Measurements from ENCODE around the gene BACE1.

Gene BACE1

DNA sequence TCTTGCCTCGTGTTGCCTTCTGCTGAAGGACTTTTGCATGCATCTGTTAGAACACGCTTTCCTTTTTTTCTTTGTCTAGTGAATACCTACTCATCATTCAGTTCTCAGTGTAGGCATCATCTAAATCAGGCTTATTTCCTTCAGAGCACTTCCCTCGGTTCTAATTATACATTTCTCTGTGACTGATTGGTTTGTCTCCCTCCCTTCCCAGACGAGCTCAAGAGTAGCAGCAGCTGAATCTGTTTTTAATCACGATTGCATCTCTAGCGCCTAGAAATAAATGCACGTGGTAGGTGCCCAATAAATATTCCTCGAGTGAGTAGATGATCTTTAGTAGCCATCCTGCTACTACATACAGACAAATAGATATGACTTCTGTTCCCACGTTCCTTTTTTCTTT is 17.9 kb upstream of the BACE1 start:
- H3K4ac ChIP-seq (ENCODE audit: low read depth in 1 of 2, low read length in 2 of 2), result no peak overlapping the region
- no peaks in the 10 kb centered on the region for H3K27me3 ChIP-seq (ENCODE audit: control insufficient read depth in 1 of 2, insufficient read depth in 1 of 2, low read length in 2 of 2)
- no peak overlapping the region for H2BK12ac ChIP-seq (ENCODE audit: low read length in 2 of 2)
- no peak overlapping the region for H3K4me3 ChIP-seq (ENCODE audit: insufficient read depth in 1 of 2, low read depth in 1 of 2, low read length in 2 of 2)
- peaks cover 4% of the 10 kb centered on the region for H3K4me1 ChIP-seq (ENCODE audit: control insufficient read depth, insufficient read depth, low read depth, low read length)
- H3K79me1 ChIP-seq (replicated peaks; ENCODE audit: low read length, poor library complexity, severe bottlenecking), result peaks cover 38% of the 10 kb centered on the region
- no peak overlapping the region for H3K27ac ChIP-seq (ENCODE audit: low read length, poor library complexity, severe bottlenecking)
- H4K8ac ChIP-seq (ENCODE audit: low read length), result no peak overlapping the region
- no peak overlapping the region for H2BK120ac ChIP-seq (ENCODE audit: low read depth, low read length)
- peaks cover 26 to 47% of the 10 kb centered on the region in 2 experiments for H3K36me3 ChIP-seq (ENCODE audit: control insufficient read depth in 1 of 2, insufficient read depth in 2 of 2, low read depth in 1 of 2, low read length in 2 of 2)
- H3K9me3 ChIP-seq (ENCODE audit: control insufficient read depth, low read length), result no peaks in the 10 kb centered on the region
- no peak overlapping the region for H3K4me2 ChIP-seq (ENCODE audit: low read length, poor library complexity, severe bottlenecking)
- H4K91ac ChIP-seq (ENCODE audit: low read length), result no peak overlapping the region
- H2AK5ac ChIP-seq (ENCODE audit: low read length, severe bottlenecking), result no peak overlapping the region
- 95% methylated on average over 8 of the region's 9 CpGs for WGBS
- no peak overlapping the region for H2BK5ac ChIP-seq (ENCODE audit: low read depth, low read length, poor library complexity, severe bottlenecking)
- H2BK15ac ChIP-seq (ENCODE audit: low read depth, poor library complexity, severe bottlenecking), result no peak overlapping the region
- no peak overlapping the region for H3K9ac ChIP-seq (ENCODE audit: low read length)
- no peak for DNase-seq
- no peak overlapping the region for H3K18ac ChIP-seq (ENCODE audit: low read depth in 1 of 2, low read length in 2 of 2)
- H2AFZ ChIP-seq (ENCODE audit: low read depth, low read length), result no peak overlapping the region
- H3K23ac ChIP-seq (ENCODE audit: low read length in 2 of 2), result no peak overlapping the region
- H3K14ac ChIP-seq (ENCODE audit: low read length in 2 of 2), result no peak overlapping the region

- Histone ChIP-seq H4K8ac (ENCODE audit: low read length) (no peak overlapping the region), H3K14ac (ENCODE audit: low read length in 2 of 2) (no peak overlapping the region), H3K4ac (ENCODE audit: low read depth in 1 of 2, low read length in 2 of 2) (no peak overlapping the region), H3K4me2 (ENCODE audit: low read length, poor library complexity, severe bottlenecking) (no peak overlapping the region), H3K79me1 (replicated peaks; ENCODE audit: low read length, poor library complexity, severe bottlenecking) (peaks cover 34% of the 10 kb centered on the region), H3K9ac (ENCODE audit: low read length) (no peak overlapping the region), H3K4me3 (ENCODE audit: insufficient read depth in 1 of 2, low read depth in 1 of 2, low read length in 2 of 2) (no peak overlapping the region), H4K91ac (ENCODE audit: low read length) (no peak overlapping the region), H3K27me3 (ENCODE audit: control insufficient read depth in 1 of 2, insufficient read depth in 1 of 2, low read length in 2 of 2) (no peaks in the 10 kb centered on the region), H3K27ac (ENCODE audit: low read length, poor library complexity, severe bottlenecking) (no peak overlapping the region), H2AK5ac (ENCODE audit: low read length, severe bottlenecking) (no peak overlapping the region), H3K18ac (ENCODE audit: low read depth in 1 of 2, low read length in 2 of 2) (no peak overlapping the region), H2BK12ac (ENCODE audit: low read length in 2 of 2) (no peak overlapping the region), H2AFZ (ENCODE audit: low read depth, low read length) (no peak overlapping the region), H3K23ac (ENCODE audit: low read length in 2 of 2) (no peak overlapping the region), H2BK15ac (ENCODE audit: low read depth, poor library complexity, severe bottlenecking) (no peak overlapping the region), H2BK120ac (ENCODE audit: low read depth, low read length) (no peak overlapping the region), H3K4me1 (ENCODE audit: control insufficient read depth, insufficient read depth, low read depth, low read length) (peaks cover 4% of the 10 kb centered on the region), H3K36me3 (ENCODE audit: control insufficient read depth in 1 of 2, insufficient read depth in 2 of 2, low read depth in 1 of 2, low read length in 2 of 2) (peaks cover 22 to 37% of the 10 kb centered on the region in 2 experiments), H3K9me3 (ENCODE audit: control insufficient read depth, low read length) (no peaks in the 10 kb centered on the region), H2BK5ac (ENCODE audit: low read depth, low read length, poor library complexity, severe bottlenecking) (no peak overlapping the region)
- 79% methylated on average over 2 of the region's 2 CpGs for WGBS
- DNase-seq, result no peak
Measured at GRCh38 chr11:117332843-117333242, 16.8 kb upstream of the BACE1 start.

DNA sequence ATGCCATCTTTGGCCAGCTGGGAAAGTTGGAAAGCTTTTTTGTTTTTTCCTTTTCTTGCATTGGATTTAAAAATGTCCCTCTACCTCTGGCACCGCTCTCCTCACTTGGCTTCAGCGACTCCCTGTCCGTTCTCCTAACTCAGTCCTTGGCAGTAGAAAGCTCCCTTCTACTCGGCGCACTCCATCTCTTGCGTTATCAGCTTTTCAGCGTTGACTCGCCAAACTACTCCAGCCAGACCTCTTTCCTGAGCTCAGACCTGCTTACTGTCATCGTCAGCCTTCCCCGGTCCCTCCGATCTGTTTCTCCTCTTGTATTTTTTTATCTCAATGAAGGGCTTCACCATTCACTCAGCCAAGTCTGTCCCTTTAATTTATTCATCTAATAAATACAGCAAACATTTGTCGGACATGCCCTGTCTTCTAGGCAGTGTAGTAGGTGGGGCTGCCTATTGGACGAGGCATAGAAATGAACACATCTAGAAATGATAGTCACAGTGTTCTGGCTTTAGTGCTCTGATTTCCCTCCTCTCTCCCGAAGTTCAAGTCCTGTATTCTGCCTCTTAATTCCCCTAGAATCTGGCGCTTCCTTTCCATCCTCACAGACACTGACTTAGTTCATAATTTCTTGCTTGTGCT is 12.4 kb upstream of the BACE1 start:
- peak overlapping the region; percentile 78 for H3K27ac ChIP-seq (ENCODE audit: low read length, poor library complexity, severe bottlenecking)
- H3K4me1 ChIP-seq (ENCODE audit: control insufficient read depth, insufficient read depth, low read depth, low read length), result peaks cover 4% of the 10 kb centered on the region
- peak overlapping the region in 1 of 2 experiments; percentile 78 for H3K4ac ChIP-seq (ENCODE audit: low read depth in 1 of 2, low read length in 2 of 2)
- no peak overlapping the region for H2BK12ac ChIP-seq (ENCODE audit: low read length in 2 of 2)
- H2AK5ac ChIP-seq (ENCODE audit: low read length, severe bottlenecking), result no peak overlapping the region
- H4K91ac ChIP-seq (ENCODE audit: low read length), result no peak overlapping the region
- peak; percentile 75 for DNase-seq
- no peak overlapping the region for H3K14ac ChIP-seq (ENCODE audit: low read length in 2 of 2)
- H3K9me3 ChIP-seq (ENCODE audit: control insufficient read depth, low read length), result no peaks in the 10 kb centered on the region
- H3K79me1 ChIP-seq (replicated peaks; ENCODE audit: low read length, poor library complexity, severe bottlenecking), result peaks cover 18% of the 10 kb centered on the region
- H3K36me3 ChIP-seq (ENCODE audit: control insufficient read depth in 1 of 2, insufficient read depth in 2 of 2, low read depth in 1 of 2, low read length in 2 of 2), result no peaks in the 10 kb centered on the region
- peak overlapping the region; percentile 68 to 83 for H3K18ac ChIP-seq (ENCODE audit: low read depth in 1 of 2, low read length in 2 of 2)
- no peak overlapping the region for H2BK15ac ChIP-seq (ENCODE audit: low read depth, poor library complexity, severe bottlenecking)
- no peaks in the 10 kb centered on the region for H3K27me3 ChIP-seq (ENCODE audit: control insufficient read depth in 1 of 2, insufficient read depth in 1 of 2, low read length in 2 of 2)
- H2BK120ac ChIP-seq (ENCODE audit: low read depth, low read length), result no peak overlapping the region
- H3K23ac ChIP-seq (ENCODE audit: low read length in 2 of 2), result no peak overlapping the region
- H3K4me2 ChIP-seq (ENCODE audit: low read length, poor library complexity, severe bottlenecking), result peak overlapping the region; percentile 84
- peak overlapping the region; percentile 85 to 86 for H3K4me3 ChIP-seq (ENCODE audit: insufficient read depth in 1 of 2, low read depth in 1 of 2, low read length in 2 of 2)
- peak overlapping the region; percentile 96 for H3K9ac ChIP-seq (ENCODE audit: low read length)
- no peak overlapping the region for H2BK5ac ChIP-seq (ENCODE audit: low read depth, low read length, poor library complexity, severe bottlenecking)
- peak overlapping the region; percentile 80 for H2AFZ ChIP-seq (ENCODE audit: low read depth, low read length)
- H4K8ac ChIP-seq (ENCODE audit: low read length), result no peak overlapping the region
- WGBS, result 13% methylated on average over 15 of the region's 15 CpGs

- H2AFZ ChIP-seq (ENCODE audit: low read depth, low read length), result peak within 1 kb of the TSS; percentile 80
- H2BK15ac ChIP-seq (ENCODE audit: low read depth, poor library complexity, severe bottlenecking), result peak within 1 kb of the TSS; percentile 98
Measured at GRCh38 chr11:117327567-117328374, 11.7 kb upstream of the BACE1 start, which contains the start of gene CEP164. TSS of gene CEP164 (plus strand) at chr11:117327854. CDS start at chr11:117338587, 10,733 bp downstream.

More at GRCh38 chr11:117327567-117328374, 11.7 kb upstream of the BACE1 start, which contains the start of gene CEP164:
- Histone ChIP-seq H2BK120ac (ENCODE audit: low read depth, low read length) (peak within 1 kb of the TSS; percentile 84), H2BK5ac (ENCODE audit: low read depth, low read length, poor library complexity, severe bottlenecking) (peak within 1 kb of the TSS; percentile 61), H3K79me1 (replicated peaks; ENCODE audit: low read length, poor library complexity, severe bottlenecking) (peaks cover 14% of the 10 kb centered on the region), H3K36me3 (ENCODE audit: control insufficient read depth in 1 of 2, insufficient read depth in 2 of 2, low read depth in 1 of 2, low read length in 2 of 2) (no peaks in the 10 kb centered on the region), H3K14ac (ENCODE audit: low read length in 2 of 2) (peak within 1 kb of the TSS in 1 of 2 experiments; percentile 80), H3K4me2 (ENCODE audit: low read length, poor library complexity, severe bottlenecking) (peak within 1 kb of the TSS; percentile 84), H3K4me3 (ENCODE audit: insufficient read depth in 1 of 2, low read depth in 1 of 2, low read length in 2 of 2) (peak within 1 kb of the TSS; percentile 85 to 86), H3K4me1 (ENCODE audit: control insufficient read depth, insufficient read depth, low read depth, low read length) (peaks cover 4% of the 10 kb centered on the region), H3K23ac (ENCODE audit: low read length in 2 of 2) (peak within 1 kb of the TSS in 1 of 2 experiments; percentile 59), H3K27ac (ENCODE audit: low read length, poor library complexity, severe bottlenecking) (peak within 1 kb of the TSS; percentile 78), H4K8ac (ENCODE audit: low read length) (peak within 1 kb of the TSS; percentile 85), H3K9ac (ENCODE audit: low read length) (peak within 1 kb of the TSS; percentile 96), H3K18ac (ENCODE audit: low read depth in 1 of 2, low read length in 2 of 2) (peak within 1 kb of the TSS; percentile 83 to 91), H3K4ac (ENCODE audit: low read depth in 1 of 2, low read length in 2 of 2) (peak within 1 kb of the TSS; percentile 31 to 78), H2AK5ac (ENCODE audit: low read length, severe bottlenecking) (no peak within 1 kb of the TSS), H3K27me3 (ENCODE audit: control insufficient read depth in 1 of 2, insufficient read depth in 1 of 2, low read length in 2 of 2) (no peaks in the 10 kb centered on the region), H3K9me3 (ENCODE audit: control insufficient read depth, low read length) (no peaks in the 10 kb centered on the region), H4K91ac (ENCODE audit: low read length) (peak within 1 kb of the TSS; percentile 61), H2BK12ac (ENCODE audit: low read length in 2 of 2) (peak within 1 kb of the TSS in 1 of 2 experiments; percentile 75)
- peak; percentile 97 for DNase-seq
- WGBS, result under 1% methylated on average over 64 of the region's 64 CpGs

Data from mesenchymal stem cell (in vitro differentiated cells and primary cell).